Effector memory CD8-positive, alpha-beta T cell (primary cell): Measurements from ENCODE around the gene TRAF3IP1.
A peak's percentile ranks its signal among the peaks of the same experiment; 100 is the strongest.
"Not testable (repeated sequence)": the region's sequence is repeated elsewhere in the genome, so short reads cannot be mapped to it uniquely, and the experiment has no call there.

ENCODE experiments used
- ATAC-seq: fragments of 150-1000 bp; cut with Tn5 transposase; replicated peaks from 2 replicates; pipeline ENCODE4 v1.10.0; 2021; ENCODE audit warnings: mild to moderate bottlenecking, moderate library complexity
- DNase-seq, 3 experiments: peaks; one replicate each; pipeline ENCODE4 v3.0.0; 2021
- H3K27ac Mint-ChIP-seq, 2 donors: one replicate each; pipeline ENCODE4 v1.8.0; 2022; ENCODE audit warnings: mild to moderate bottlenecking in 2 of 2, mixed read lengths in 2 of 2, moderate library complexity in 2 of 2
- H3K27me3 Mint-ChIP-seq, 2 donors: one replicate each; pipeline ENCODE4 v1.8.0; 2022; ENCODE audit warnings: mixed read lengths in 2 of 2
- H3K36me3 Mint-ChIP-seq: one replicate; pipeline ENCODE4 v1.8.0; 2022; ENCODE audit warnings: mild to moderate bottlenecking, moderate library complexity, mixed read lengths; ENCODE audit not compliant: insufficient read depth
- H3K4me1 Mint-ChIP-seq, 2 donors: one replicate each; pipeline ENCODE4 v1.8.0; 2022; ENCODE audit warnings: low read depth in 2 of 2, mixed read lengths in 2 of 2
- H3K4me3 Mint-ChIP-seq, 2 donors: one replicate each; pipeline ENCODE4 v1.8.0; 2022; ENCODE audit warnings: mild to moderate bottlenecking in 2 of 2, mixed read lengths in 2 of 2, moderate library complexity in 2 of 2
- H3K9me3 Mint-ChIP-seq, 2 donors: one replicate each; pipeline ENCODE4 v1.8.0; 2022; ENCODE audit warnings: mixed read lengths in 2 of 2

TRAF3IP1 gene

DNA sequence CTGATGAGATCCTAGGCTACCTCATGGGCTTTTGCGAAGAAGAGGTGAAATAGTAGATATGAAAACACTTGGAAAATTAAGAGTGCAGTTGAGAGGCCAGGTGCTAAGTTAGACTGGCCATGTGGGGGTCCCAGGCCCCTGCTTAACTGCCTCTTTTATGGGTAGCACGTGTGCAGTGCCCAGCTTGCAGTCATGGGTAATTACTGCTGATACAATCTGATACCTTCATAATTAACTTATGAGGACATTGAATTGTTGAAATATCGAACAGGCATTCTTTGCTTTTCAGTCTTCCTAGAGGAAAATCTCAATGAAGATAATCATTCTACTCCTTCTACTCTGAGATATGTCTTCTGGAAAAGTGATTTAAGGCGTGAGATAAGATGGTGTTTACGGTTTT is 11.6 kb downstream of the TRAF3IP1 start:
- Mint-ChIP-seq H3K9me3 (no peaks in the 10 kb centered on the region), H3K27ac (no peak overlapping the region), H3K4me3 (no peak overlapping the region)

DNA sequence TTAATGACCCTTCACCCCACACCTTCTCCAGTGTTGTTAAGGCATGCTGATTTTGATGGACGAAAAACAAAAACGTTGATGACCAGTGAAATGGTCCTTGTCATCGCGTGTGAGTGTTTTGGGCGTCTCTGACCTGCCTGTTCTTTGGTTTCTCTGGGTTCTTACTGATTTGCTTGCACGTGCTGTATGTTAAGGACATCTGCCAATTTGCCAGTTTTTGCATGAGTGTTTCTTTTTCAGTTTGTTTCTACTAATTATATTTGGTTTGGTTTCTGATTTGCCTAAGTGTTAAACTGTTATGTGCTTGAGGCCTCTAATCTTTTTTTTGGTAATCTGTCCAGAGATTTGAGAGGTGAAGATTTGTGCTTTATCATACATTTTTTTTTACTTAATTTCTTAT is 14.6 kb downstream of the TRAF3IP1 start:
- H3K4me1 Mint-ChIP-seq = peaks cover 3 to 6% of the 10 kb centered on the region in 2 donors
- no peak for DNase-seq
- no peak overlapping the region for H3K4me3 Mint-ChIP-seq
- ATAC-seq = no peak
- no peaks in the 10 kb centered on the region for H3K9me3 Mint-ChIP-seq
- H3K27me3 Mint-ChIP-seq = no peaks in the 10 kb centered on the region
- no peak overlapping the region for H3K27ac Mint-ChIP-seq
- peaks cover 2% of the 10 kb centered on the region for H3K36me3 Mint-ChIP-seq

More for the DNA sequence above, 11.6 kb downstream of the TRAF3IP1 start:
- H3K36me3 Mint-ChIP-seq = peaks cover 6% of the 10 kb centered on the region
- peaks cover 0 to 6% of the 10 kb centered on the region in 2 donors for H3K4me1 Mint-ChIP-seq
- no peaks in the 10 kb centered on the region for H3K27me3 Mint-ChIP-seq
- no peak for DNase-seq
- no peak for ATAC-seq

DNA sequence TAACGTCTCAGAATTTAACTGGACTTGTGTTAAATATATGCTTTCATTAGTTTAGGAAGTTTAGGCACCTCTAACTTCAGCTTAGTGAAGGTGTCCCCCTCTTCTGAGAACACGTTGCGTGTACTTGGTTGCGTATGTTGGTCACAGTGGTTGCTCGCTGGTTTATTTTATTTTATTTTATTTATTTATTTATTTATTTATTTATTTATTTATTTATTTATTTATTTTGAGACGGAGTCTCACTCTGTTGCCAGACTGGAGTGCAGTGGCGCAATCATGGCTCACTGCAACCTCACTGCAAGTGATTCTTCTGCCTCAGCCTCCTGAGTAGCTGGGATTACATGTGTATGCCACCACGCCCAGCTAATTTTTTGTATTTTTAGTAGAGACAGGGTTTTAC is 15.3 kb downstream of the TRAF3IP1 start:
- not testable (repeated sequence) for H3K27me3 Mint-ChIP-seq, ATAC-seq, H3K36me3 Mint-ChIP-seq, H3K4me1 Mint-ChIP-seq, H3K27ac Mint-ChIP-seq, H3K4me3 Mint-ChIP-seq, DNase-seq, H3K9me3 Mint-ChIP-seq

DNA sequence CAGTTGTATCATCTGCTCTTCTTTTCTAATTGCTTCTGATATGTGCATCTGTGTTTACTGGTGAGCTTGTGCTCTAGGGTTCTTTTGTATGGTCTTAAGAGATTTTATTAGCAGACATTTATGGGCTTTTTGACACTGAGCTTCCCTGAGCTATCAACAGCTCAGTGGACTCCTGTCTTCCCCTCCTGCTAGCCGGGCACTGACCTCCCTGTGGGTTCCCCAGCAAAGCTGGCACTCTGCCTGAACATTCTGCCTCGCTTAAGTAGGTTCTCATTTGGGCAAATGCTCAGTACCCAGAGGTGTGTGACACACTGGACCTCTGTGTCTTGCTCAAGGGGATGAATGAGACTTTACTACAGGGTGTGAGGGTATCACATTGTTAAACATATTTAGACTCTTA is 15.8 kb downstream of the TRAF3IP1 start:
- Mint-ChIP-seq H3K27me3 (no peaks in the 10 kb centered on the region), H3K36me3 (peaks cover 2% of the 10 kb centered on the region), H3K4me3 (no peak overlapping the region), H3K9me3 (no peaks in the 10 kb centered on the region), H3K27ac (no peak overlapping the region), H3K4me1 (peaks cover 3 to 6% of the 10 kb centered on the region in 2 donors)
- ATAC-seq (no peak), DNase-seq (no peak)

DNA sequence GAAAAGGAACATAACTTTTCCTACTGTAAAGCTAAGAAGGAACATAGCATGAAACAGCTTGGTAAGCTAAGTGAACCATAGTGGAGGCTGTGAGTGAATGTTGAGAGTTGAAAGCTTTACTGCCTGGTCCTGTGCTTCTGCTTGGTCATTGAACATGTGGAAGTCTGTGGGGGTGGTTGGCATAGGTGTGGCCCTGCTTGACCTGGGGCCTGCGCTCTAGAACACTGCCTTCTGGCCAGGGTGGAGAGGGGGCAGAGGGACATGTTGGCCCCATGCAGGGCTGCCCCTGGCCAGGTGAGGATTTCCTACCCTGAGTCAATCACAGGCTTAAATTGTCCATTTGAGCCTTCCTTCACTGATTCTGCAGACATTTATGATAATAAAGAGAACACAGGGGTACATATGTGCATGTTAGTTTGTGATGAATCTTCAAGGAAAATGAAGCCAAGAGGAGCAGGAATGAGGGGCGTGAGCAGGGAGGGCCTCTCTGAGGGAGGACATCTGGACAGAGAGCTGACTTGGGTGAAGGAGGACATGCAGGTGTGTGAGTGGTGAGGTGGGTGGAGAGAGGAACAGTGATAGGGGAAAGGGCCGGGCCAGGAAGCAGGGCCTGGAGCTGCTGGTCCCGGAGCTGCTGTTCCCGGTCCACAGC is 16.6 kb downstream of the TRAF3IP1 start:
- H3K4me3 Mint-ChIP-seq = no peak overlapping the region
- H3K27me3 Mint-ChIP-seq = no peaks in the 10 kb centered on the region
- H3K4me1 Mint-ChIP-seq = peaks cover 3 to 6% of the 10 kb centered on the region in 2 donors
- ATAC-seq (no peak), DNase-seq (no peak)
- peaks cover 2% of the 10 kb centered on the region for H3K36me3 Mint-ChIP-seq
- no peak overlapping the region for H3K27ac Mint-ChIP-seq
- H3K9me3 Mint-ChIP-seq = no peaks in the 10 kb centered on the region

DNA sequence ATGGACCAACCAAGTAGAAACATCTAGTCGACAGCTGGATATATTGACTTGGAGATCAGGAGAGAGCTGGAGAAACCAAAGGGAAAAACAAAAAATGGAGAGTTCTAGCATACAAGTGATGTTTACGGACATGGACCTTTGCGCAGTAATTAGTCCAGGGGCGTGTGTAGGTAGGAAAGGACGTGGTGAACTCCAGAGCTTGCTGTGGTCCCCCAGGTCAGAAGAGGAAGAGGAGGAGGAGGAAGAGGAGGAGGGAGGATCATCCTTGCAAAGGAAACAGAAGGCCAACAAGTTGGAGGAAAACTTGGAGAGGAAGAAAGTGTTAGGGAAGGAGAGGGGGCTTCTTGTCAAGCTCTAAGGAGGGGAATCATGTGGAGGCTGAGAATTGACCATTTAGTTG is 17.5 kb downstream of the TRAF3IP1 start:
- Mint-ChIP-seq H3K4me3 (no peak overlapping the region), H3K27ac (no peak overlapping the region), H3K9me3 (no peaks in the 10 kb centered on the region), H3K36me3 (peaks cover 2% of the 10 kb centered on the region), H3K27me3 (no peaks in the 10 kb centered on the region), H3K4me1 (peaks cover 3 to 5% of the 10 kb centered on the region in 2 donors)
- no peak for ATAC-seq
- no peak for DNase-seq

DNA sequence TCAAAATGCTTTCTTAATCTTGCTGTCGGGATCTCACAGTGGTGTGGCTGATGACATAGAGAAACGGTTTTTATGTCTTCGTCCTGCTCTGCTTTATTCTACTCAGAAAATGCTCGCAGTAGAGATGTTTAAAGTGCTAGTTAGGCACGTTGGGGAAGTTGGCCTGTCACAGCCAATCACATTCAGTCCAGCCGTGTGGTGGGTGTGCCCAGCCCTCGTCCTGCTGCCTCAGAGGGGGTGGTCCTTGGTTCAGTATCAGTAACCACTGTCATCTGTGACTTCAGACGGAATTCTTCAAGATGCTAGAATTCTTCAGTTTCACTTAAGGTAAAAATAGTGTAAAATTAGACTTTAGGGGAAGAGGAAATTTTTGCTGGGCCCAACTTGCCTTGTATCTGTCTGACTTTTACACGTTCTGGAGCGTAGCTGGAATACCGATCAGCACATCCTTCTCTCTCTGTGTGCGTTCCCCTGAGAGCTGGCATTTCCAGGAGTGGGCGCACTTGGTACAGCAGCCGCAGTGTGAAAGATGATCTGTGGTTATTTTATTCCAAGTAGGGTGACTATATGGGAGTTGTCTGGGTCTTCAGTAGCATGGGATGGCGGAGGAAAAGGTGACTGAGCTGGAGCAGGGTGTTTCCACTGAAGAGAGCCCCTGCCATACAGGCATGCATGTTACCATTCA is 18.5 kb downstream of the TRAF3IP1 start:
- H3K27me3 Mint-ChIP-seq = no peaks in the 10 kb centered on the region
- no peaks in the 10 kb centered on the region for H3K9me3 Mint-ChIP-seq
- no peak overlapping the region for H3K4me3 Mint-ChIP-seq
- no peak for ATAC-seq
- no peak for DNase-seq
- H3K27ac Mint-ChIP-seq = peak overlapping the region in 1 of 2 donors; percentile 71
- no peaks in the 10 kb centered on the region for H3K36me3 Mint-ChIP-seq
- peaks cover 0 to 3% of the 10 kb centered on the region in 2 donors for H3K4me1 Mint-ChIP-seq

DNA sequence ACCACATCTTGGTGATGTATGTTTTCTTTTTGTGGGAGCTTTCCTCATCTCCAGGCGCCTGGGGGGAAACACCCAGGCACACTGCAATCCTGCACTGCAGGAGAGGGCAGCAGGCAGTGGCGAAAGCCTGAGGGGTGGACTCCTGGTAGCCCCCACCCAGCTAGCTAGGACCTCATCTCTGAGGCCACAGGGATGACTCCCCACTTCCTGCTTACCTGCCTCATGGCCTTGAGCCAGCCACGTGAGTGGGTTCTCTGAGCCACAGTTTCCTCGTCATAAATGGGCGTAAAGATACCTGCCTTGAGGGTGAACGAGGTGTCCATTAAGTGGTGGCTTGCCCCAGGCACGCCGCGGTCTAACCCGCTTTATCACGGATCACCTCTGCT is 19.1 kb downstream of the TRAF3IP1 start:
- Mint-ChIP-seq H3K27ac (peak overlapping the region; percentile 20 to 71), H3K36me3 (no peaks in the 10 kb centered on the region), H3K4me1 (peaks cover 0 to 3% of the 10 kb centered on the region in 2 donors), H3K9me3 (no peaks in the 10 kb centered on the region), H3K27me3 (no peaks in the 10 kb centered on the region), H3K4me3 (no peak overlapping the region)
- no peak for DNase-seq
- ATAC-seq = no peak

DNA sequence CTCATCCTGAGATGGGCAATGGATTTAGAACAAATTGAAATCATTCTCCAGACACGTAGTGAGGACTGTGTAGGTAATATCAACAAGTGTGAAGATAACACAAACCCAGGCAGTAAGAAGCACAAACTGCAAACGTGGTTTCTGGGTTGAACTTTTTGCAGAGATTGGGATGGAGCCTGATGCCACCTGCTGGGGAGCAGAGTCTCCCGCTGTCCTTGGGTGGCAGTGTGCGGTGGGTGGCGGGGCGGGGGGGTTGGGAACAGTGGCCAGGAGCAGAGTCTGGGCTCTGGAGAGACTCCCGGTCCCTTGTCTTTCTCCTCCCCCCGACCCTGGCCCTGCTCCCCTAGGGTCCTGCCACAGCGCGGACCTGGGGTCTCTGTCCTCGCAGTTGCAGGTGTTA is 19.5 kb downstream of the TRAF3IP1 start:
- H3K4me1 Mint-ChIP-seq = peaks cover 0 to 3% of the 10 kb centered on the region in 2 donors

DNA sequence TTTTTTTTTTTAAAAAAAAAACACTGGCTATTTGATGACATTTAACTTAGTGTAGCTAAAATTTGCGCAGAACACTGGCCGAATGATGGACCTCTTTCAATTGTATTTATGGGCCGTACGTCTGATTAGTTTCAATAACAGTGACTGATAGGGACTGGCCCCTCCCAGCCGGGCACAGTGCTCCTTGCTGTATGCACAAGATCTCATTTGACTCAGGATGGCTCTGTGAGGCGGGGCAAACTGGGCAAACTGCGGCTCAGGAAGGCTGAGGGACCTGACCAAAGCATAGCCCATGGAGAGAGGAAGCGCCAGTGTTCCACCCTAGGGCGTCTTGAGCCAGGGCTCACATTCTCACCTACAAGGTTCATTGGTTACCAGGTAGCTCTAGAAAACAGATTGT is 21.2 kb downstream of the TRAF3IP1 start:
- Mint-ChIP-seq H3K36me3 (no peaks in the 10 kb centered on the region), H3K9me3 (no peaks in the 10 kb centered on the region), H3K4me3 (no peak overlapping the region), H3K4me1 (peaks cover 0 to 3% of the 10 kb centered on the region in 2 donors), H3K27ac (peak overlapping the region in 1 of 2 donors; percentile 24), H3K27me3 (no peaks in the 10 kb centered on the region)
- no peak for DNase-seq
- no peak for ATAC-seq

More for the DNA sequence above, 19.5 kb downstream of the TRAF3IP1 start:
- no peaks in the 10 kb centered on the region for H3K9me3 Mint-ChIP-seq
- ATAC-seq = no peak
- H3K27ac Mint-ChIP-seq = peak overlapping the region in 1 of 2 donors; percentile 20
- H3K36me3 Mint-ChIP-seq = no peaks in the 10 kb centered on the region
- no peak overlapping the region for H3K4me3 Mint-ChIP-seq
- DNase-seq = no peak
- no peaks in the 10 kb centered on the region for H3K27me3 Mint-ChIP-seq

DNA sequence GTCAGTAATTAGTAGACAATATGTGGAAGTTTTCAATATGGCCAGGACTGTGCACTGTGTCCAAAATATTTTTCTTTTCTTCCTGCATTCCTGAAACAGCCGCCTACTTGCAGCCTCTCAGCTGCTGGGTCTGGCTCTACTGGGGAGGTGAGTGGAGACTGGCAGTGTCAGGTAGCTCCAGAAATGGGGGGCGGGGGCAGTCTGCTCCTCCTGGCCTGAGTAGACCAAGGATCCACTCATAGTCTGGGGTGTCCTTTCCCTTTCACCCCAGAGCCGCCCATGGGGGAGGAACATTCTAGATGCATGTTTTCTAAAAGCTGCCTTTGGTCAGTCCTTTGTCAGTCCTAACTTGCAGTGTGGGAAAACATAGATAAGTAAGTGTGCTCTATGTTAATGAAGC is 23.7 kb downstream of the TRAF3IP1 start:
- H3K36me3 Mint-ChIP-seq = peaks cover 4% of the 10 kb centered on the region
- no peak overlapping the region for H3K4me3 Mint-ChIP-seq
- H3K4me1 Mint-ChIP-seq = peaks cover 0 to 3% of the 10 kb centered on the region in 2 donors
- H3K27me3 Mint-ChIP-seq = no peaks in the 10 kb centered on the region
- no peak overlapping the region for H3K27ac Mint-ChIP-seq
- no peaks in the 10 kb centered on the region for H3K9me3 Mint-ChIP-seq
- ATAC-seq (no peak), DNase-seq (no peak)

DNA sequence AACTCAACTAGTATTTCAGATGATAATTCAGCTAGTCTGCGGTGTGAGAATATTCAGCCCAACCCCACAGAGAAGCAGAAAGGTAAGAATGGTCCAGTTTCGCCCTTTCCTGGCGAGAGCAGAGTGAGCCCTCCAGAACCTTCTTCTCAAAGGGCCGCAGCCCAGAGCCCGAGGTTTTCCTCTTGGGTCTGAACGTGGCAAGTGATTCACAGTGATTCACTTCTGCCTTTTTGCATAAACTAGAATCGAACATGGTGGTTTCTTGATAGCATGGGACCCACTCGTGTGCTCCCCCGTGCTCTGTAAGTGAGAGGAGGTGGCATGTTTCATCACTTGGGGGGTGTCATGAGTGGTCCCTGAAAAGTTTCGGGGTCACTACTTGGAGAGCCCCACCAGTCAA is 24.2 kb downstream of the TRAF3IP1 start:
- Mint-ChIP-seq H3K27me3 (no peaks in the 10 kb centered on the region), H3K36me3 (peaks cover 4% of the 10 kb centered on the region), H3K9me3 (no peaks in the 10 kb centered on the region), H3K4me3 (no peak overlapping the region), H3K4me1 (peaks cover 0 to 2% of the 10 kb centered on the region in 2 donors), H3K27ac (no peak overlapping the region)
- DNase-seq (no peak), ATAC-seq (no peak)

DNA sequence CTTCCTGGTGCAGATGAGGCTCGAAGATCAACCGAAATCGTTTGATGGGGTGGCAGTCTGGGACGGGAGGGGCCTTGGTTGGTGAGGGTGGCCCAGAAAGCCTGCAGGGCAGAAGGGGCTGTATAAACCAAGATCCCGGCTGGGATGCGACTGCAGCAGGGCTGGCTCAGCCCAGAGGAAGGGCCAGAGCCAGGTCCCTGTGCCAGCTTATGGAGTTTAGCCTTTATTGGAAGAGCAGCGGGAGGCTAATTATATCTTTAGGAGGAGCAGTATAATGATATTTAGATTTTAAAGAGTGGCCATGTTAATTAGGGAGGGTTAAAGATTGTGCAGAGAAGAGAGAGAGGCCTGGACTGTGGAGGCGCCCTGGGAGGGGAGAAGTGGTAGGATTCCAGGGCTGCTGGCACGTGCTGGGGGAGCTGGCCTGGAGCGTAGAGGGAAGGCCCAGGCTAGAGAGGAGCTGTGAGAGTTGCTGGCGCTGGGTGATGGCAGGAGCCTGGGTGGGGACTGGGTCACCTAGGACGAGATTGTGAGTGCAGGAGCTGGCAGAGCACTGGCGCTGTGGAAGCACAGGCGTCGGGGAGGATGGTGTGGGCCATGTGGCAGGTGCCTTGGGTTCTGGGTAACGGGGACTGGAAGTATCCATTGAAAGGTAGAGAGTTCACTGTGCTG is 25.1 kb downstream of the TRAF3IP1 start:
- H3K4me3 Mint-ChIP-seq = no peak overlapping the region
- H3K9me3 Mint-ChIP-seq = no peaks in the 10 kb centered on the region
- peaks cover 4% of the 10 kb centered on the region for H3K36me3 Mint-ChIP-seq
- ATAC-seq = no peak
- no peaks in the 10 kb centered on the region for H3K4me1 Mint-ChIP-seq
- DNase-seq = no peak
- H3K27me3 Mint-ChIP-seq = no peaks in the 10 kb centered on the region
- peak overlapping the region in 1 of 2 donors; percentile 65 for H3K27ac Mint-ChIP-seq

DNA sequence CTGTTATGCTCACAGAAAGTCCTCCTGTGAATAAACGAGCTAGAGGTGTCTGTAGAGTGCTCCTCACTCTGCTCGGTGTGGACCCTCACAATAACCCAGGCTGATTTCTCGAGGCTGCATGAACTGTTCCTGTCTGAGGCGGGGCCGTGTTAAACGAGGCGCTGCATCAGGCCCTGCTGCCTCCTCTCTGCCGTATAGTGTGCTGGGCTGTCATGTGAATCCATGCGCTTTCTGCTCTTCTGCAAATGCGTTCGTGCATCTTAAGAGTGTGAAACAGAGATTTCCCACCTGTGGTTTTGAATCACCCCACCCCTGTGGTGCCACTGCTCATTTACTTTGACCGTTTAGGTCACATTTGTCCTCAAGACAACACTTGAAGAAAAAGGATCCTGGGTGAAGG is 26.2 kb downstream of the TRAF3IP1 start:
- H3K36me3 Mint-ChIP-seq = peaks cover 4% of the 10 kb centered on the region
- H3K9me3 Mint-ChIP-seq = no peaks in the 10 kb centered on the region
- ATAC-seq (no peak), DNase-seq (no peak)
- H3K27me3 Mint-ChIP-seq = no peaks in the 10 kb centered on the region
- no peaks in the 10 kb centered on the region for H3K4me1 Mint-ChIP-seq
- H3K27ac Mint-ChIP-seq = no peak overlapping the region
- H3K4me3 Mint-ChIP-seq = no peak overlapping the region
